Lower lobe of right lung (tissue), 2 donors: ENCODE data around the gene NELFB. TPM values are rescaled to one million over a fixed set of nuclear protein-coding genes. Genes with fewer than 3 reads are reported as not detected.

Experiments
- ATAC-seq, 2 donors: fragments of 200-7000 bp; cut with Tn5 transposase; one replicate each; pipeline ENCODE4 v1.9.1; 2020 to 2022; ENCODE audit warnings: mild to moderate bottlenecking in 2 of 2, moderate library complexity in 2 of 2
- DNase-seq: peaks from one replicate; pipeline ENCODE4 v3.0.0-alpha.2; 2020
- H3K27ac ChIP-seq: fragments of 200-600 bp; one replicate; pipeline ENCODE4 v1.8.0; 2022
- H3K27me3 ChIP-seq: fragments of 200-600 bp; one replicate; pipeline ENCODE4 v1.8.0; 2022; ENCODE audit warnings: low read depth
- H3K36me3 ChIP-seq: fragments of 200-600 bp; one replicate; pipeline ENCODE4 v1.8.0; 2022; ENCODE audit warnings: mild to moderate bottlenecking
- H3K4me1 ChIP-seq: fragments of 200-600 bp; one replicate; pipeline ENCODE4 v1.8.0; 2022
- H3K4me3 ChIP-seq: fragments of 200-600 bp; one replicate; pipeline ENCODE4 v1.8.0; 2022; ENCODE audit warnings: mild to moderate bottlenecking
- H3K9me3 ChIP-seq: fragments of 200-600 bp; one replicate; pipeline ENCODE4 v1.8.0; 2022
- intact Hi-C: fragments of 100-400 bp; cut with DNase I; formaldehyde crosslinking; loops from one replicate; pipeline ENCODE4 v1.11.0; 2022
- total RNA-seq: library from RNA; stranded (reverse); fragmentation: NEBNext Ultra II Directional; extraction: Animal tissue kit (Norgen Biotek cat#: 25700); gene quantifications from one replicate; pipeline ENCODE4 v1.2.1, GENCODE V29; 2021
- TF ChIP-seq, protein P1 (sequence below): fragments of 200-600 bp; IDR thresholded peaks from one replicate; pipeline ENCODE4 v1.8.0; 2022; ENCODE audit warnings: antibody characterized with exemption, mild to moderate bottlenecking
- donor health status: DM: no; HTN: yes; CAD: no; lungs with severe emphysema.

The NELFB gene
- total RNA-seq, 1 donor from 2014 or later: 44.7 TPM

GRCh38 chr9:137275588-137276472 is 20.7 kb downstream of the NELFB start:
- Histone ChIP-seq H3K27ac (peak overlapping the region; percentile 95), H3K9me3 (no peaks in the 10 kb centered on the region), H3K27me3 (no peaks in the 10 kb centered on the region), H3K36me3 (peaks cover 46% of the 10 kb centered on the region), H3K4me3 (no peak overlapping the region), H3K4me1 (peaks cover 31% of the 10 kb centered on the region)
- TF ChIP-seq, protein P1, sequence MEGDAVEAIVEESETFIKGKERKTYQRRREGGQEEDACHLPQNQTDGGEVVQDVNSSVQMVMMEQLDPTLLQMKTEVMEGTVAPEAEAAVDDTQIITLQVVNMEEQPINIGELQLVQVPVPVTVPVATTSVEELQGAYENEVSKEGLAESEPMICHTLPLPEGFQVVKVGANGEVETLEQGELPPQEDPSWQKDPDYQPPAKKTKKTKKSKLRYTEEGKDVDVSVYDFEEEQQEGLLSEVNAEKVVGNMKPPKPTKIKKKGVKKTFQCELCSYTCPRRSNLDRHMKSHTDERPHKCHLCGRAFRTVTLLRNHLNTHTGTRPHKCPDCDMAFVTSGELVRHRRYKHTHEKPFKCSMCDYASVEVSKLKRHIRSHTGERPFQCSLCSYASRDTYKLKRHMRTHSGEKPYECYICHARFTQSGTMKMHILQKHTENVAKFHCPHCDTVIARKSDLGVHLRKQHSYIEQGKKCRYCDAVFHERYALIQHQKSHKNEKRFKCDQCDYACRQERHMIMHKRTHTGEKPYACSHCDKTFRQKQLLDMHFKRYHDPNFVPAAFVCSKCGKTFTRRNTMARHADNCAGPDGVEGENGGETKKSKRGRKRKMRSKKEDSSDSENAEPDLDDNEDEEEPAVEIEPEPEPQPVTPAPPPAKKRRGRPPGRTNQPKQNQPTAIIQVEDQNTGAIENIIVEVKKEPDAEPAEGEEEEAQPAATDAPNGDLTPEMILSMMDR: no peak
- DNase-seq (peak; percentile 49), ATAC-seq (no peak)
- intact Hi-C loops: no loop called here

GRCh38 chr9:137276473-137277328 is 21.6 kb downstream of the NELFB start:
- Histone ChIP-seq H3K27me3 (no peaks in the 10 kb centered on the region), H3K4me3 (peak overlapping the region; percentile 74), H3K27ac (peak overlapping the region; percentile 95), H3K4me1 (peaks cover 24% of the 10 kb centered on the region), H3K9me3 (no peaks in the 10 kb centered on the region), H3K36me3 (peaks cover 46% of the 10 kb centered on the region)
- DNase-seq (peak; percentile 87), ATAC-seq (peak; percentile 62 to 63)
- TF ChIP-seq, protein P1: no peak
- intact Hi-C loops: no loop called here

DNA sequence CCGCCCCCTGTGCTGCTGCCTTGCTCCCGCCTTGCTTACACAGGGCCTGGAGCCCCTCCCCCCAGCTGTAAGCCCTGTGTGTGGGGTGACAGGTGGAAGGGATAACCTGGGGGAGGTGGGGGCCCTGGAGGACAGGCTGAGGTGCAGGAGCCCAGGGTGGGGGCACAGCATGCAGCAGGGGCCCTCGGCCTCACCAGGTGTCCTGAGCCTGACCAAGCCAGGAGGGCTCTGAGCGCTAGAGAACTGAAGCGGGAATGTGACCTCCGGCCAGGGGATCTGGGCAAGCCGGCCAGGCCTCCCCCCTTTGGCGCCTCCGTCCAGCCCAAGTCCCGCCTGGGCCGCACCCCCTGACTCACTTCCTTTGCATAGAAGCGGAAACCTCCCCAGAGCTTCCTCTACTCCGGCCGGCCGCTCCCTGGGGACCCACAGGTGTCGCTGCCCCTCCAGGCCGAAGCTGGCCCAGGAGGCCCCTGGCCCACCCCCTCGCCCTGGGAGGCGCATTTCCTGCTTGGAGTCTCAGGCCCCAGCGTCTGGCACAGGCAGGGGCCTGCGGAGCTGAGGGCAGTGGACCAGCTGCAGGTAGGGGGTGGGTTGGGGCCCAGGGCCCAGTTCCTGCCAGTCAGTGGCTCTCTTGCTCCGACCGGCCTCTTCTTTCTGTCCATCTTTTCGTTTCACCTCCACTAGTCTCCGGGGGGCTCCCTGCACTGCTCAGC is 22.4 kb downstream of the NELFB start, which contains the start of gene TOR4A:
Gene TOR4A, plus strand, starts transcription at position 398 of the 713 bp plus-strand sequence. CDS start 964 bp downstream, outside the sequence.
- DNase-seq (peak; percentile 95), ATAC-seq (peak; percentile 87 to 89)
- TF ChIP-seq, protein P1: peak; percentile 46
- intact Hi-C loops: no loop called here
- Histone ChIP-seq H3K27me3 (no peaks in the 10 kb centered on the region), H3K27ac (peak within 1 kb of the TSS; percentile 95), H3K4me1 (peaks cover 24% of the 10 kb centered on the region), H3K36me3 (peaks cover 47% of the 10 kb centered on the region), H3K9me3 (no peaks in the 10 kb centered on the region), H3K4me3 (peak within 1 kb of the TSS; percentile 74)

GRCh38 chr9:137278061-137278701 is 23.1 kb downstream of the NELFB start:
- ATAC-seq: peak; percentile 7 to 23
- Histone ChIP-seq H3K4me3 (peak overlapping the region; percentile 74), H3K36me3 (peaks cover 40% of the 10 kb centered on the region), H3K4me1 (peaks cover 24% of the 10 kb centered on the region), H3K9me3 (no peaks in the 10 kb centered on the region), H3K27me3 (no peaks in the 10 kb centered on the region), H3K27ac (peak overlapping the region; percentile 95)
- TF ChIP-seq, protein P1: no peak
- intact Hi-C loops: no loop called here
- DNase-seq: peak; percentile 69
